ENCODE results near the gene SPNS3. TPM values are rescaled to one million over a fixed set of nuclear protein-coding genes. Genes with fewer than 3 reads are reported as not detected.
A peak's percentile ranks its signal among the peaks of the same experiment; 100 is the strongest.

Gene SPNS3
- total and polyA plus RNA-seq, 2 donors (not counting 1 experiment from before 2014, with no cell fraction given): 0.44 to 0.52 TPM

DNA sequence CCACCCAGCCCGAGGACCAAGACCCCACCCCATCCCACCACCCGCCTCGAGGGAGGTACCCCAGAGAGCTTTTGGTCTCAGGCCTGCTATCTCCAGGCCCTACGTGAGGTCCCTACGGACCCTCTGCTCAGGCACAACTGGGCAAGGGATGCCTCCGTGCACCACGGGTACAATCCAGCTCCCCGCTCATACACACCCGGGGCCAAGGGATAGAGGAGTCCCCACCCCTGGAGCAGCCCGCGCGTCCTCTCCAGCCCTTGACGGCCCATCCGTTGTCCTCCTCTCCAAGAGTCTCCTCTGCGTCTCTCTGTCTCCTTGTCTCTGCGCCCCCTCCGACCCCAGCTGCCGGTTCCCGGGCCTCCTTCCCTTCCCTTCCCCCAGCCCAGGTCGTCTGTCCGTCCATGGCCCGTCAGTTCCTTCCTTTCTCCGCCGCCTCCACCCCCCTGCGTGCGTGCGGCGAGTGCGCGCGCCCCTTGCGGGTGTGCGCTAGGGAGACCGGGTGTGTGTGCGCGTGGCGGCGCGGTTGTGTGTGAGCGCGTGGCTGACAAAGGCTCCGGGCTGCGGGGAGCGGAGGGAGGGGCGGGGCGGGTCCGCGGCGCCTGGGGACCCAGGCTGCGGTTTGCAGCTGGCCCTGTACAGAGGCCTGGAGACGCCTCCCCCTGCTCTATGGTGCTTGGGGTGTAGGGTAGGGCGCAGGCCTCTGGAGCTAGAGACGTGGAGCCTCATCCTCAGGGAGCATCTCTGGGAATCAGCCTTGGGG is 65.9 kb downstream of the SPNS3 start:
- Mint-ChIP-seq H3K4me3 (peak overlapping the region; percentile 85), H3K27me3 (peaks cover 48% of the 10 kb centered on the region), H3K4me1 (peaks cover 26% of the 10 kb centered on the region), H3K27ac (no peak overlapping the region), H3K9me3 (ENCODE audit: insufficient read depth) (no peaks in the 10 kb centered on the region)
- 1% methylated on average over 46 of the region's 53 CpGs for WGBS (ENCODE audit: insufficient coverage)
- DNase-seq: peak; percentile 56
- Histone ChIP-seq H3K4me2 (replicated peaks; ENCODE audit: low read depth, low read length, poor library complexity, severe bottlenecking) (peak overlapping the region; percentile 88), H3K27me3 (replicated peaks in 1 of 4; ENCODE audit: control extremely low read depth in 1 of 4, control insufficient read depth in 3 of 4, insufficient read depth in 4 of 4, low read length in 3 of 4) (peaks cover 0 to 56% (median 33%) of the 10 kb centered on the region in 4 experiments), H2AFZ (ENCODE audit: insufficient read depth, low read depth, low read length, poor library complexity, severe bottlenecking) (peak overlapping the region; percentile 51), H3K36me3 (replicated peaks in 1 of 2; ENCODE audit: control extremely low read depth in 1 of 2, control insufficient read depth in 1 of 2, extremely low read depth in 1 of 2, insufficient read depth in 2 of 2, low read length in 1 of 2) (no peaks in the 10 kb centered on the region), H3K27ac (ENCODE audit: low read length in 2 of 2) (no peak overlapping the region), H3K9ac (ENCODE audit: low read length) (peak overlapping the region; percentile 54), H3K9me3 (ENCODE audit: control extremely low read depth in 1 of 3, control insufficient read depth in 2 of 3, insufficient read depth in 1 of 3, low read length in 2 of 3) (peaks cover 0 to 10% (median 0%) of the 10 kb centered on the region in 3 donors), H3K4me1 (ENCODE audit: control insufficient read depth in 2 of 2, insufficient read depth in 2 of 2, low read length in 2 of 2) (peaks cover 38 to 41% of the 10 kb centered on the region in 2 donors), H3K79me2 (ENCODE audit: control insufficient read depth, insufficient read depth, low read length) (no peaks in the 10 kb centered on the region), H3K4me3 (ENCODE audit: control extremely low read depth in 1 of 5, extremely low read depth in 1 of 5, insufficient read depth in 1 of 5, low read depth in 2 of 5, low read length in 4 of 5) (peak overlapping the region in 4 of 5 experiments; percentile 25 to 52 (median 34)), H4K20me1 (ENCODE audit: control insufficient read depth, insufficient read depth, low read length, poor library complexity, severe bottlenecking) (no peaks in the 10 kb centered on the region)
- TF ChIP-seq, protein P1, sequence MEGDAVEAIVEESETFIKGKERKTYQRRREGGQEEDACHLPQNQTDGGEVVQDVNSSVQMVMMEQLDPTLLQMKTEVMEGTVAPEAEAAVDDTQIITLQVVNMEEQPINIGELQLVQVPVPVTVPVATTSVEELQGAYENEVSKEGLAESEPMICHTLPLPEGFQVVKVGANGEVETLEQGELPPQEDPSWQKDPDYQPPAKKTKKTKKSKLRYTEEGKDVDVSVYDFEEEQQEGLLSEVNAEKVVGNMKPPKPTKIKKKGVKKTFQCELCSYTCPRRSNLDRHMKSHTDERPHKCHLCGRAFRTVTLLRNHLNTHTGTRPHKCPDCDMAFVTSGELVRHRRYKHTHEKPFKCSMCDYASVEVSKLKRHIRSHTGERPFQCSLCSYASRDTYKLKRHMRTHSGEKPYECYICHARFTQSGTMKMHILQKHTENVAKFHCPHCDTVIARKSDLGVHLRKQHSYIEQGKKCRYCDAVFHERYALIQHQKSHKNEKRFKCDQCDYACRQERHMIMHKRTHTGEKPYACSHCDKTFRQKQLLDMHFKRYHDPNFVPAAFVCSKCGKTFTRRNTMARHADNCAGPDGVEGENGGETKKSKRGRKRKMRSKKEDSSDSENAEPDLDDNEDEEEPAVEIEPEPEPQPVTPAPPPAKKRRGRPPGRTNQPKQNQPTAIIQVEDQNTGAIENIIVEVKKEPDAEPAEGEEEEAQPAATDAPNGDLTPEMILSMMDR (IDR thresholded peaks at IDR 0.05): no peak
- no peak for TF ChIP-seq EZH2 (IDR thresholded peaks at IDR 0.05; ENCODE audit: borderline replicate concordance, insufficient read depth, low read depth, low read length, poor library complexity, severe bottlenecking)
- POLR2A ChIA-PET: no interaction called here
- intact Hi-C loops (cut with micrococcal nuclease): no loop called here
- CTCF ChIA-PET: no interaction called here
- no peak for ATAC-seq (ENCODE audit: low read depth)

DNA sequence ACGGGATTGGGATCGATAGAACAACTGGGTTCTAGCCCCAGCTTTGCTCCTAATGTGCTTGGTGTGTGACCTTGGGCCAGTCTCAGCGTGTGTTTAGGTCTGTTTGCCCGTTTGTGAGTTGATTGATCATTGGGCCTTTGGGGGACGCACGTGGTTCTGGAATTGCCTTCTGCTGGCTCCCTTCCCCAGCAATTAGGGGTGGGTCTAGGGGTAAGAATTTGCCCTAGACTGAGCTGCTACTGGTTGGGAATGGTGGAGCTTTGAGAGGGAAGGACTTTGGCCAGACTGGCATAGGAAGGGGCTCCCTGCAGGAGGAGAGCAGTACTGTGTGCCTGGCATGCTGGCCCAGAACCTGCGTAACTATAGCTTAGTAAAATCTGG is 66.4 kb downstream of the SPNS3 start:
- no peaks in the 10 kb centered on the region for H3K36me3 ChIP-seq (replicated peaks in 1 of 2; ENCODE audit: control extremely low read depth in 1 of 2, control insufficient read depth in 1 of 2, extremely low read depth in 1 of 2, insufficient read depth in 2 of 2, low read length in 1 of 2)
- Mint-ChIP-seq H3K4me3 (peak overlapping the region; percentile 85), H3K4me1 (peaks cover 26% of the 10 kb centered on the region), H3K9me3 (ENCODE audit: insufficient read depth) (no peaks in the 10 kb centered on the region), H3K27me3 (peaks cover 53% of the 10 kb centered on the region), H3K27ac (no peak overlapping the region)
- 3% methylated on average over 6 of the region's 7 CpGs for WGBS (ENCODE audit: insufficient coverage)
- peak overlapping the region in 4 of 5 experiments; percentile 25 to 52 (median 34) for H3K4me3 ChIP-seq (ENCODE audit: control extremely low read depth in 1 of 5, extremely low read depth in 1 of 5, insufficient read depth in 1 of 5, low read depth in 2 of 5, low read length in 4 of 5)
- no peaks in the 10 kb centered on the region for H3K79me2 ChIP-seq (ENCODE audit: control insufficient read depth, insufficient read depth, low read length)
- H3K9ac ChIP-seq (ENCODE audit: low read length): peak overlapping the region; percentile 54
- intact Hi-C loops (cut with micrococcal nuclease): no loop called here
- POLR2A ChIA-PET: no interaction called here
- peaks cover 0 to 10% (median 0%) of the 10 kb centered on the region in 3 donors for H3K9me3 ChIP-seq (ENCODE audit: control extremely low read depth in 1 of 3, control insufficient read depth in 2 of 3, insufficient read depth in 1 of 3, low read length in 2 of 3)
- CTCF ChIA-PET: no interaction called here
- H3K4me1 ChIP-seq (ENCODE audit: control insufficient read depth in 2 of 2, insufficient read depth in 2 of 2, low read length in 2 of 2): peaks cover 38 to 41% of the 10 kb centered on the region in 2 donors
- DNase-seq: no peak
- H2AFZ ChIP-seq (ENCODE audit: insufficient read depth, low read depth, low read length, poor library complexity, severe bottlenecking): peak overlapping the region; percentile 51
- H3K27ac ChIP-seq (ENCODE audit: low read length in 2 of 2): no peak overlapping the region
- peak overlapping the region; percentile 88 for H3K4me2 ChIP-seq (replicated peaks; ENCODE audit: low read depth, low read length, poor library complexity, severe bottlenecking)
- no peaks in the 10 kb centered on the region for H4K20me1 ChIP-seq (ENCODE audit: control insufficient read depth, insufficient read depth, low read length, poor library complexity, severe bottlenecking)
- no peak for TF ChIP-seq EZH2 (IDR thresholded peaks at IDR 0.05; ENCODE audit: borderline replicate concordance, insufficient read depth, low read depth, low read length, poor library complexity, severe bottlenecking)
- TF ChIP-seq, protein P1 (IDR thresholded peaks at IDR 0.05): no peak
- no peak for ATAC-seq (ENCODE audit: low read depth)
- peaks cover 0 to 58% (median 34%) of the 10 kb centered on the region in 4 experiments for H3K27me3 ChIP-seq (replicated peaks in 1 of 4; ENCODE audit: control extremely low read depth in 1 of 4, control insufficient read depth in 3 of 4, insufficient read depth in 4 of 4, low read length in 3 of 4)

All from B cell (primary cell).